Ishikawa (cell line): ENCODE results near the gene EDARADD.

Experiments
- CEBPB ChIP-seq: IDR thresholded peaks from 2 replicates; pipeline ENCODE4 v1.6.1; 2012
- CREB1 ChIP-seq: IDR thresholded peaks from 2 replicates; pipeline ENCODE4 v1.6.1; 2012; ENCODE audit warnings: low read depth
- EGR1 ChIP-seq: IDR thresholded peaks from 2 replicates; pipeline ENCODE4 v1.6.1; 2012
- EP300 ChIP-seq: IDR thresholded peaks from 2 replicates; pipeline ENCODE4 v1.6.1; 2012; ENCODE audit warnings: borderline replicate concordance
- FOXM1 ChIP-seq: IDR thresholded peaks from 2 replicates; pipeline ENCODE4 v1.6.1; 2012; ENCODE audit warnings: low read depth, borderline replicate concordance
- MAX ChIP-seq: IDR thresholded peaks from 2 replicates; pipeline ENCODE4 v1.6.1; 2012
- NFIC ChIP-seq: IDR thresholded peaks from 2 replicates; pipeline ENCODE4 v1.6.1; 2012
- RAD21 ChIP-seq: IDR thresholded peaks from 2 replicates; pipeline ENCODE4 v1.6.1; 2012; ENCODE audit warnings: low read depth
- TAF1 ChIP-seq: IDR thresholded peaks from 2 replicates; pipeline ENCODE4 v1.6.1; 2012; ENCODE audit warnings: low read depth, mild to moderate bottlenecking
- TCF12 ChIP-seq: IDR thresholded peaks from 2 replicates; pipeline ENCODE4 v1.6.1; 2012; ENCODE audit warnings: low read depth
- TEAD4 ChIP-seq: IDR thresholded peaks from 2 replicates; pipeline ENCODE4 v1.6.1; 2012
- YY1 ChIP-seq: IDR thresholded peaks from 2 replicates; pipeline ENCODE4 v1.6.1; 2012; ENCODE audit warnings: low read depth
- ZBTB7A ChIP-seq: IDR thresholded peaks from 2 replicates; pipeline ENCODE4 v1.6.1; 2012; ENCODE audit warnings: low read depth
- TF ChIP-seq, protein P1 (sequence below): IDR thresholded peaks from 2 replicates; pipeline ENCODE4 v1.6.1; 2012; ENCODE audit warnings: low read depth, mild to moderate bottlenecking

Gene EDARADD

GRCh38 chr1:236389253-236389652 is 4.8 kb upstream of the EDARADD start:
- no peak for TF ChIP-seq CREB1
- no peak for TF ChIP-seq YY1
- TF ChIP-seq TAF1, result no peak
- TF ChIP-seq CEBPB, result no peak
- TF ChIP-seq ZBTB7A, result no peak

- TF ChIP-seq TAF1 (no peak), CEBPB (no peak), MAX (no peak), YY1 (no peak), ZBTB7A (no peak)
Measured at GRCh38 chr1:236391008-236391407, 3.1 kb upstream of the EDARADD start.

DNA sequence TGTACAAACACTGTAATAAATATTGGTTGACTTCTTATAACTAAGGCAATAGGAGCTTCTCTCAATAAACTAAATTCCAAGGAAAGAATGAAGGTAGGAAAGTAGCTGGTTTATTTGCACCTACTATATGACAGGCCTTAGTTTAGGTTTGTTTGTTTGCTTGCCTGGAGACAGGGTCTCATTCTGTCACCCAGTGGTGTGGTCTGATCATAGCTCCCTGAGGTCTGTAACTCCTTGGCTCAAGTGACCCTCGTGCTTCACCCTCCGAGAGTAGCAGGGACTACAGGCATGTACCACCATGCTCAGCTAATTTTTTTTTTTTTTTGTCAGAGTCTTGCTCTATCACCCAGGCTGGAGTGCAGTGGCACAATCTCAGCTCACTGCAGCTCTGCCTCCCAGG is 1.9 kb upstream of the EDARADD start:
- TF ChIP-seq TCF12 (no peak), FOXM1 (no peak), TAF1 (no peak), CREB1 (no peak), YY1 (no peak), EGR1 (no peak), RAD21 (no peak)
- TF ChIP-seq, protein P1, sequence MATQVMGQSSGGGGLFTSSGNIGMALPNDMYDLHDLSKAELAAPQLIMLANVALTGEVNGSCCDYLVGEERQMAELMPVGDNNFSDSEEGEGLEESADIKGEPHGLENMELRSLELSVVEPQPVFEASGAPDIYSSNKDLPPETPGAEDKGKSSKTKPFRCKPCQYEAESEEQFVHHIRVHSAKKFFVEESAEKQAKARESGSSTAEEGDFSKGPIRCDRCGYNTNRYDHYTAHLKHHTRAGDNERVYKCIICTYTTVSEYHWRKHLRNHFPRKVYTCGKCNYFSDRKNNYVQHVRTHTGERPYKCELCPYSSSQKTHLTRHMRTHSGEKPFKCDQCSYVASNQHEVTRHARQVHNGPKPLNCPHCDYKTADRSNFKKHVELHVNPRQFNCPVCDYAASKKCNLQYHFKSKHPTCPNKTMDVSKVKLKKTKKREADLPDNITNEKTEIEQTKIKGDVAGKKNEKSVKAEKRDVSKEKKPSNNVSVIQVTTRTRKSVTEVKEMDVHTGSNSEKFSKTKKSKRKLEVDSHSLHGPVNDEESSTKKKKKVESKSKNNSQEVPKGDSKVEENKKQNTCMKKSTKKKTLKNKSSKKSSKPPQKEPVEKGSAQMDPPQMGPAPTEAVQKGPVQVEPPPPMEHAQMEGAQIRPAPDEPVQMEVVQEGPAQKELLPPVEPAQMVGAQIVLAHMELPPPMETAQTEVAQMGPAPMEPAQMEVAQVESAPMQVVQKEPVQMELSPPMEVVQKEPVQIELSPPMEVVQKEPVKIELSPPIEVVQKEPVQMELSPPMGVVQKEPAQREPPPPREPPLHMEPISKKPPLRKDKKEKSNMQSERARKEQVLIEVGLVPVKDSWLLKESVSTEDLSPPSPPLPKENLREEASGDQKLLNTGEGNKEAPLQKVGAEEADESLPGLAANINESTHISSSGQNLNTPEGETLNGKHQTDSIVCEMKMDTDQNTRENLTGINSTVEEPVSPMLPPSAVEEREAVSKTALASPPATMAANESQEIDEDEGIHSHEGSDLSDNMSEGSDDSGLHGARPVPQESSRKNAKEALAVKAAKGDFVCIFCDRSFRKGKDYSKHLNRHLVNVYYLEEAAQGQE, result no peak

- TF ChIP-seq ZBTB7A (no peak), YY1 (no peak), TAF1 (no peak), NFIC (no peak), EGR1 (no peak), EP300 (no peak), CREB1 (no peak), TEAD4 (no peak), MAX (no peak), FOXM1 (no peak)
- TF ChIP-seq, protein P1, result no peak
Measured at GRCh38 chr1:236394879-236395229, 768 bp downstream of the EDARADD start.

DNA sequence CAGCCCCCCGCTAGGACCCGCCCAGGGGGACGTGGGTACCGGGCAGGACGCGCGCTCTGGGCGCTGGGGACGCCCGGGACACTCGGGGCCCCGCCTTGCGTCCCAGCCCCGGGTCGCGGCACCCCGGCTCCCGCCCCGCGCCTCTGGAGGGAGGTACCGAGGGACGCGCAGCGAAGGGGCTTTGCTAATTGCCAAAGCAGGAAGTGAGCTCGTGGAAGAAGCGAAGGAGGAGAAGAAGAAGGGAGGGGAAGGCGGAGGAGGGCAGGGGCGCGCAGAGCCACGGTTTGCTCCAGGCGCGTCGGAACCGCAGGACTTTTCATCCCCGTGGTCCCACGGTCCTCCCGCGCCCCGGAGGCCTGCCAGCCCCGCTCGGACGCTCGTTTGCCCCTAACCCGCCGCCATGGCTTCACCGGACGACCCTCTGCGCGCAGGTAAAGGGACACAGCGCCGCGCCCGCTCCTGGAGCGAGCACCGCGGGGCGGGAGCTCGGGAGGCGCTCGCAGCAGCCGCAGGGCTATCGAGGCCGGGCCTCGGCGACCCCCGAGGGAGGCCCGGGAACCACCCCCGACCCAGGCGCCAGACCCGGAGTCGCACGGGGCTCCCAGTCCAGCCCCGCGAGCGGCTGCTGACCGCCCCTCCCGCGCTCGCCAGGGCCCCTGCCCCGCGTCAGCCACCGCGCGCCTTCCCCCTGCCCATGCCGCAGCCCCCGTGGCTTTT is 1.3 kb downstream of the EDARADD start:
- no peak for TF ChIP-seq FOXM1
- no peak for TF ChIP-seq NFIC
- peak; percentile 5; the same call in 1 of the 2 replicates for TF ChIP-seq ZBTB7A
- no peak for TF ChIP-seq CEBPB
- TF ChIP-seq EGR1, result no peak
- no peak for TF ChIP-seq EP300
- TF ChIP-seq MAX, result no peak; the same call in 1 of the 2 replicates
- TF ChIP-seq TEAD4, result no peak

DNA sequence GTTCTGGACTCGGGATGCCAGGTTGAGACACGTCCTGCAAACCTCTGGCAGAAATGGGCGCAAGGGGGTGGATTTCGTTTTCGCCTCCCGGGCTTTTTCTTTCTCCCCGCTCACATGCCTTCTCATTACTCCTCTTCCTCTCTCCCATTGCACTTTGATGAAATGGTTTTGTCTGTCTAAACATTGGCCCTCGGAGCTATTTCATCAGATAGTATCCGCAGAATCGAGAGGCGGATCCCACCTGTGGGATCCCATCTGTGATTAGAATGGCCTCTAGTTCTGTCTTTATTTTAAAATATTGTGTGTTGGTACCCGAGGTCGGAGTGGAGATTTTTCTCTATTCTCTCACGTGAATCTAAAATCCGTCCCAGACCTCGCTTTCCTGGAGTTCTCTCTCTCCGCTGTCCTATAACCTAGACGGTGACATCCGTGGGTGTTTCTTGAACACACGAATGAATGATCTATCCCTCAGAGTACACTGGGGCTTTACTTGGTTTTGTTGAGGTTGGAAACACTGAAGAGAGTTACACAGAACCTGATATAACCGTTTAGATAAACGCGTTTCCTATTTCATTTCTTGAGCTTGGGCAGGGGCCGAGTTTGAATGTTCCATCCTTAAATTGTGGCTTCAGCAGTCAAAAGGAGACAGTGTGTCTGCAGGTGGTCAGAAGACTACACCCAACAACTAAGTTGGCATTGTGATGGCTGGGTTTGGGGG is 2.0 kb downstream of the EDARADD start:
- TF ChIP-seq FOXM1 (no peak), EGR1 (no peak), TEAD4 (no peak), ZBTB7A (no peak), RAD21 (no peak)

DNA sequence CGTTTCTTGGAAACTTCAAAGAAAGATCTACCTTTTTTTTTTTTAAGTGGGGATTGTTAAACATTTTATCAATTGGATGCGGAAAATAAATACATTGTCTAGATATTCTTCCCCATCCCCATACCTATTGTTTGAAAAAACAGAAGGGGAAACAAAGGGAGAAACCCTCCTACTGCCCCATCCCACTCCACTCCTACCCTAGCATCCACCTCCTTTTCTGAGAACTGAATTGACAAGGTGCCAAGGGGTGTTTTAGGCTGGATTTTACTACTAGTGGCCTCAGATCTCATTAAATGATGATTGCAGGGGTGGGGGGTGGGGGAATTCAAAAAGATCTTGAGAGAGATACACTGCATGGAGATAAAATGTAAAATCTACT is 2.6 kb downstream of the EDARADD start:
- TF ChIP-seq TEAD4, result no peak
- TF ChIP-seq RAD21, result no peak
- no peak for TF ChIP-seq EP300
- no peak for TF ChIP-seq CREB1
- TF ChIP-seq TCF12, result no peak
- no peak for TF ChIP-seq ZBTB7A
